IPS-20b (cell line): Measurements from ENCODE around the gene VENTX.

ENCODE experiments used
- H3K27ac ChIP-seq: one replicate; pipeline ENCODE4 v1.5.1; 2013; ENCODE audit warnings: low read length
- H3K27me3 ChIP-seq: 2 replicates; pipeline ENCODE4 v1.6.1; 2013; ENCODE audit warnings: mild to moderate bottlenecking, low read length, inconsistent platforms; ENCODE audit not compliant: insufficient read depth
- H3K36me3 ChIP-seq: 2 replicates; pipeline ENCODE4 v1.6.1; 2013; ENCODE audit warnings: low read depth, mild to moderate bottlenecking, inconsistent platforms, low read length, moderate library complexity; ENCODE audit not compliant: insufficient read depth
- H3K4me1 ChIP-seq: 2 replicates; pipeline ENCODE4 v1.6.1; 2013; ENCODE audit warnings: mild to moderate bottlenecking, control low read depth, inconsistent platforms, low read length, moderate library complexity; ENCODE audit not compliant: insufficient read depth
- H3K4me3 ChIP-seq: 2 replicates; pipeline ENCODE4 v1.5.1; 2013; ENCODE audit warnings: mild to moderate bottlenecking, low read length, inconsistent platforms
- H3K9ac ChIP-seq: 2 replicates; pipeline ENCODE4 v1.6.1; 2013; ENCODE audit warnings: low read depth, mild to moderate bottlenecking, inconsistent platforms, low read length, moderate library complexity
- H3K9me3 ChIP-seq: 2 replicates; pipeline ENCODE4 v1.6.1; 2013; ENCODE audit warnings: mild to moderate bottlenecking, low read depth, low read length, inconsistent platforms; ENCODE audit not compliant: insufficient read depth

VENTX gene

GRCh38 chr10:133245439-133246235 is 8.0 kb downstream of the VENTX start:
- Histone ChIP-seq H3K27me3 (peaks cover 4% of the 10 kb centered on the region), H3K9ac (no peak overlapping the region), H3K9me3 (no peaks in the 10 kb centered on the region), H3K36me3 (no peaks in the 10 kb centered on the region), H3K4me1 (no peaks in the 10 kb centered on the region; the same call in 1 of the 2 replicates), H3K4me3 (no peak overlapping the region), H3K27ac (no peak overlapping the region)

- Histone ChIP-seq H3K27me3 (peaks cover 4% of the 10 kb centered on the region), H3K4me1 (no peaks in the 10 kb centered on the region; the same call in 1 of the 2 replicates), H3K27ac (no peak overlapping the region), H3K9ac (no peak overlapping the region), H3K4me3 (no peak overlapping the region), H3K9me3 (no peaks in the 10 kb centered on the region), H3K36me3 (no peaks in the 10 kb centered on the region)
These were observed 8.6 kb downstream of the VENTX start for GRCh38 chr10:133246236-133246626.

- no peaks in the 10 kb centered on the region; the same call in 1 of the 2 replicates for H3K4me1 ChIP-seq
- no peak overlapping the region for H3K4me3 ChIP-seq
- no peaks in the 10 kb centered on the region for H3K9me3 ChIP-seq
- H3K27ac ChIP-seq, result no peak overlapping the region
- H3K9ac ChIP-seq, result no peak overlapping the region
- no peaks in the 10 kb centered on the region for H3K36me3 ChIP-seq
- peaks cover 4% of the 10 kb centered on the region for H3K27me3 ChIP-seq
These were observed 10.2 kb downstream of the VENTX start for GRCh38 chr10:133247681-133248333.

DNA sequence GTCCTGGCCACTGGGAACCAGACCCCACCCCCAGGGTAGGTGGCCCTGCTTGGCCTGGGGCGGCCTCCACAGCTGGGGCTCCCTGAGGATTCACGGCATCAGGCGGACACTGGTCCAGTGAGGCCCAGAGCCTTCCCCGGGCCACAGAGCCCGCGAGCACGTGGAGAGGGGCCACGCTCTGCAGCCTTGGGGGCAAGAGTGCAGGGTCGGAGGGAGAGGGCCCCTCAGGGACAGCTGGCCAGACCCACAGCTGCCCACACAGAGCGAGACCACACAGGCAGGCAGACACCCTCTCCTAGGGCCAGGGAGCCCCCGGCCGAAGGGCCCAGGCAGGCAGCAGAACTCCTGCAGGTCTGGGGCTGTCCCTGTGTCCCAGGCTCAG is 10.7 kb downstream of the VENTX start:
- no peak overlapping the region for H3K9ac ChIP-seq
- peaks cover 4% of the 10 kb centered on the region for H3K27me3 ChIP-seq

GRCh38 chr10:133249094-133249780 is 11.6 kb downstream of the VENTX start:
- Histone ChIP-seq H3K36me3 (no peaks in the 10 kb centered on the region), H3K4me1 (no peaks in the 10 kb centered on the region; the same call in 1 of the 2 replicates), H3K9ac (no peak overlapping the region), H3K9me3 (no peaks in the 10 kb centered on the region), H3K27ac (no peak overlapping the region), H3K4me3 (no peak overlapping the region), H3K27me3 (peaks cover 4% of the 10 kb centered on the region)

More for the DNA sequence above, 10.7 kb downstream of the VENTX start:
- Histone ChIP-seq H3K4me3 (no peak overlapping the region), H3K36me3 (no peaks in the 10 kb centered on the region), H3K27ac (no peak overlapping the region), H3K4me1 (no peaks in the 10 kb centered on the region; the same call in 1 of the 2 replicates), H3K9me3 (no peaks in the 10 kb centered on the region)

DNA sequence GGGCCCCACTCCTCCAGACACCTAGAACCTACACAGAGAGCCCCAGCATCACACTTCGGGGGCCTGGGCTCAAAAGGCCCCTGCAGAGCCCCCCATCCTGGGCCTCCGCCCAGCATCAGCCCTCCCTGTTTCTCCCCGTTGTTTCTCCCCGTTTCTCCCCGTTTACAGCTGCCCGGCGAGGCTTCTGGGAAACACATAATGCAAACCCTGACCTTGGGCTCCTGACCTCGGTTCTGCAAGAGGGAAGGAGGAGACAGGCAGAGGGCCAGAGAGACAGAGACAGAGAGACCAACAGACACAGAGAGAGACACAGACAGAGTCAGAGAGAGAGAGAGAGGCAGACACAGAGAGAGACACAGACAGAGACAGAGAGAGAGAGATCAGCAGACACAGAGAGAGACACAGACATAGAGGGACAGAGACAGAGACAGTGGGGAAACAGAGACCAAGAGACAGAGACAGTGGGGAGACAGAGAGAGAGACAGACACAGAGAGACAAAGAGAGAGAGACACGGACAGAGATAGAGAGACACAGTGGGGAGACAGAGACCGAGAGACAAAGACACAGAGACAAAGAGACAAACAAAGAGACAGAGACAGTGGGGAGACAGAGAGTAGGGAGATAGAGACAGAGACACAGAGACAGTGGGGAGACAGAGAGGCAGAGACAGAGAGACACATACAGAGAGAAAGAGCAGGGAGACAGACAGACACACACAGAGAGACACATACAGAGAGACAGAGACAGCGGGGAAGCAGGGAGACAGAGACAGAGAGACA is 12.5 kb downstream of the VENTX start:
- Histone ChIP-seq H3K27me3 (peaks cover 4% of the 10 kb centered on the region), H3K36me3 (no peaks in the 10 kb centered on the region), H3K9ac (no peak overlapping the region), H3K9me3 (no peaks in the 10 kb centered on the region), H3K4me3 (no peak overlapping the region), H3K27ac (no peak overlapping the region), H3K4me1 (no peaks in the 10 kb centered on the region; the same call in 1 of the 2 replicates)

- peaks cover 4% of the 10 kb centered on the region for H3K27me3 ChIP-seq
These were observed 13.9 kb downstream of the VENTX start for GRCh38 chr10:133251388-133252222.

DNA sequence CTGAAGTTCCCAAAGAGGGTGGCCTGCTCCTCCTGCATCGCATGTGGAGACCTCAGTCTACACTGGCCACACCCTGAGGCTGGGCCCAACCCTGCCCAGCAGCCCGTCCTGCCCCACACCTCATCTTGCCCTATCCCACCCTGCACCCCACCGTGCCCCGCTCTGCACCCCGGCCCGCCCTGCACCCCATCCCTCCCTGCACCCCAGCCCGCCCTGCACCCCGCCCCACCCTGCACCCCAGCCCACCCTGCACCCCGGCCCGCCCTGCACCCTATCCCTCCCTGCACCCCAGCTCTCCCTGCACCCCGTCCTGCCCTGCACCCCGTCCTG is 14.5 kb downstream of the VENTX start:
- Histone ChIP-seq H3K27ac (no peak overlapping the region), H3K4me1 (peaks cover 2% of the 10 kb centered on the region; the same call in 1 of the 2 replicates), H3K27me3 (peaks cover 4% of the 10 kb centered on the region), H3K9me3 (no peaks in the 10 kb centered on the region), H3K36me3 (no peaks in the 10 kb centered on the region), H3K9ac (no peak overlapping the region), H3K4me3 (no peak overlapping the region)

More at GRCh38 chr10:133251388-133252222, 13.9 kb downstream of the VENTX start:
- Histone ChIP-seq H3K27ac (no peak overlapping the region), H3K9me3 (no peaks in the 10 kb centered on the region), H3K9ac (no peak overlapping the region), H3K36me3 (no peaks in the 10 kb centered on the region), H3K4me1 (no peaks in the 10 kb centered on the region; the same call in 1 of the 2 replicates), H3K4me3 (no peak overlapping the region)

- Histone ChIP-seq H3K9ac (no peak overlapping the region), H3K27me3 (peaks cover 4% of the 10 kb centered on the region), H3K9me3 (no peaks in the 10 kb centered on the region), H3K4me3 (no peak overlapping the region), H3K27ac (no peak overlapping the region), H3K36me3 (no peaks in the 10 kb centered on the region), H3K4me1 (peaks cover 3% of the 10 kb centered on the region; the same call in 1 of the 2 replicates)
These were observed 15.8 kb downstream of the VENTX start for GRCh38 chr10:133253361-133253955.

DNA sequence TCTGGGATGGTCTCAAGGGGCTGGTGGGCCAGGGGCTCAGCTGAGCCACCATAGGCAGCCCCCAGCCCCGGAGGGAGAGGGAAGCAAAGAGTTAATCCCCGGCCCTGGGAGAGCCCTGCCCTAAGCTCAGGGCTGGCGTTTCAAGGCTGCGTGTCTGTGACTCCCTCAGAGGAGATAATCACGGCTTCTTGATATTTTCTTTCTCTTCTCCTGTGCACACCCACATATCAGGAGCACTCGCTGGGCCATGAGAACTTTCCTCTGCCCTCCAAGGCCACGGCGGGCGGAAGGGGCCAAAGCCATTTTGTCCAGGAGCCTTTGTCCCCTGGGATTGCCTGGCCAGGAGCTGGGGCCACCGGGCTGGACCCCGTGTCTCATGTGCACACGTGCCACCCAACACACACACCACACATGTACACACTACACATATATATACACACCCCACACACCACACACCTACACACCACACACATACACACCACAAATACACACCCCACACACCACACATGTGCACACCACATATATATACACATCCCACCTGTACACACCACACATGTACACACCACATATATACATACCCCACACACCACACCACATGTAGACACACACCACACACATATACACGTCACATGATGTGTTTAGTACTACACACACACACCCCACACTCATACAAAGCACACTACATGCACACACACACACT is 16.9 kb downstream of the VENTX start:
- Histone ChIP-seq H3K9ac (no peak overlapping the region), H3K9me3 (no peaks in the 10 kb centered on the region), H3K27ac (no peak overlapping the region), H3K36me3 (no peaks in the 10 kb centered on the region), H3K4me3 (no peak overlapping the region), H3K27me3 (peaks cover 5% of the 10 kb centered on the region), H3K4me1 (peaks cover 3% of the 10 kb centered on the region; the same call in 1 of the 2 replicates)
